WERI-Rb-1 (cell line): ENCODE measurements around the gene PPOX.

Source experiments
- DNase-seq: peaks from one replicate; pipeline ENCODE4 v3.0.0-alpha.2; 2020
- H3K27ac ChIP-seq: fragments of 250-450 bp; sonication (Bioruptor Pico); 2 replicates; pipeline ENCODE4 v1.5.1; 2020; ENCODE audit warnings: mild to moderate bottlenecking, moderate library complexity
- H3K27me3 ChIP-seq: fragments of 250-450 bp; sonication (Bioruptor Pico); 2 replicates; pipeline ENCODE4 v1.5.1; 2021; ENCODE audit warnings: mild to moderate bottlenecking, low read depth, moderate library complexity; ENCODE audit not compliant: insufficient read depth, severe bottlenecking
- H3K36me3 ChIP-seq: fragments of 250-450 bp; sonication (Bioruptor Pico); 2 replicates; pipeline ENCODE4 v1.5.1; 2020; ENCODE audit warnings: mild to moderate bottlenecking, moderate library complexity
- H3K4me3 ChIP-seq: 2 replicates; pipeline ENCODE4 v1.5.1; 2011; ENCODE audit warnings: low read depth, mild to moderate bottlenecking, control low read depth, low read length
- H3K9me3 ChIP-seq: fragments of 250-450 bp; sonication (Bioruptor Pico); 2 replicates; pipeline ENCODE4 v1.5.1; 2021; ENCODE audit warnings: mild to moderate bottlenecking, moderate library complexity; ENCODE audit not compliant: severe bottlenecking
- CTCF ChIP-seq: IDR thresholded peaks from 2 replicates; pipeline ENCODE4 v1.5.1; 2011; ENCODE audit warnings: low read depth, mild to moderate bottlenecking, control low read depth, inconsistent platforms, low read length

The PPOX gene

GRCh38 chr1:161168906-161169305, 2.7 kb downstream of the PPOX start:
- Histone ChIP-seq H3K36me3 (peaks cover 72% of the 10 kb centered on the region), H3K27me3 (no peaks in the 10 kb centered on the region), H3K9me3 (no peaks in the 10 kb centered on the region), H3K27ac (no peak overlapping the region), H3K4me3 (no peak overlapping the region)
- no peak for TF ChIP-seq CTCF
- DNase-seq, result no peak

GRCh38 chr1:161171191-161171590, 5.0 kb downstream of the PPOX start:
- Histone ChIP-seq H3K4me3 (no peak overlapping the region), H3K36me3 (peaks cover 80% of the 10 kb centered on the region), H3K27ac (no peak overlapping the region), H3K27me3 (no peaks in the 10 kb centered on the region), H3K9me3 (no peaks in the 10 kb centered on the region)
- DNase-seq, result no peak
- peak; percentile 30; the same call in 1 of the 2 replicates for TF ChIP-seq CTCF

GRCh38 chr1:161171696-161172095, 5.5 kb downstream of the PPOX start:
- no peaks in the 10 kb centered on the region for H3K9me3 ChIP-seq
- H3K27ac ChIP-seq, result no peak overlapping the region
- TF ChIP-seq CTCF, result no peak
- peaks cover 80% of the 10 kb centered on the region for H3K36me3 ChIP-seq
- no peaks in the 10 kb centered on the region for H3K27me3 ChIP-seq
- no peak overlapping the region for H3K4me3 ChIP-seq
- no peak for DNase-seq

- Histone ChIP-seq H3K4me3 (no peak overlapping the region), H3K27me3 (no peaks in the 10 kb centered on the region), H3K36me3 (peaks cover 80% of the 10 kb centered on the region), H3K27ac (no peak overlapping the region), H3K9me3 (no peaks in the 10 kb centered on the region)
- no peak for TF ChIP-seq CTCF
- no peak for DNase-seq
Observed at GRCh38 chr1:161172349-161172748, 6.1 kb downstream of the PPOX start.

GRCh38 chr1:161172776-161173376, 6.7 kb downstream of the PPOX start:
- H3K36me3 ChIP-seq, result peaks cover 76% of the 10 kb centered on the region
- DNase-seq, result no peak
- H3K9me3 ChIP-seq, result no peaks in the 10 kb centered on the region
- H3K4me3 ChIP-seq, result no peak overlapping the region
- no peak for TF ChIP-seq CTCF
- no peak overlapping the region for H3K27ac ChIP-seq
- H3K27me3 ChIP-seq, result no peaks in the 10 kb centered on the region

- no peak for TF ChIP-seq CTCF
- no peak for DNase-seq
- no peaks in the 10 kb centered on the region for H3K27me3 ChIP-seq
- H3K27ac ChIP-seq, result no peak overlapping the region
- no peaks in the 10 kb centered on the region for H3K9me3 ChIP-seq
- no peak overlapping the region for H3K4me3 ChIP-seq
- H3K36me3 ChIP-seq, result peaks cover 72% of the 10 kb centered on the region
Observed at GRCh38 chr1:161173711-161174110, 7.5 kb downstream of the PPOX start.
